Smooth muscle cell (in vitro differentiated cells): Measurements from ENCODE around the gene INO80D. TPM values are rescaled to one million over a fixed set of nuclear protein-coding genes. Genes with fewer than 3 reads are reported as not detected.
"Not testable (repeated sequence)": the region's sequence is repeated elsewhere in the genome, so short reads cannot be mapped to it uniquely, and the experiment has no call there.

Source experiments
- DNase-seq: peaks from one replicate; lab custom pipeline; 2025; ENCODE audit not compliant: unreplicated experiment; lab: John Stamatoyannopoulos, UW
- H2AFZ ChIP-seq: fragments of 200-600 bp; sonication (generic); 2 replicates; pipeline ENCODE4 v1.6.0; 2016; ENCODE audit warnings: antibody characterized with exemption, low read depth, mild to moderate bottlenecking
- H3F3A ChIP-seq: fragments of 200-600 bp; sonication (generic); 2 replicates; pipeline ENCODE4 v1.6.0; 2017; ENCODE audit warnings: antibody characterized with exemption, low read depth
- H3K27ac ChIP-seq: fragments of 200-600 bp; sonication (generic); 2 replicates; pipeline ENCODE4 v1.5.1; 2016; ENCODE audit warnings: low read depth, mild to moderate bottlenecking
- H3K27me3 ChIP-seq: fragments of 200-600 bp; sonication (generic); 2 replicates; pipeline ENCODE4 v1.6.1; 2016; ENCODE audit warnings: low read depth, mild to moderate bottlenecking
- H3K36me3 ChIP-seq: fragments of 200-600 bp; sonication (generic); 2 replicates; pipeline ENCODE4 v1.5.1; 2016; ENCODE audit warnings: low read depth
- H3K4me1 ChIP-seq: fragments of 200-600 bp; sonication (generic); 2 replicates; pipeline ENCODE4 v1.5.1; 2016; ENCODE audit warnings: low read depth
- H3K4me2 ChIP-seq: fragments of 200-600 bp; sonication (generic); 2 replicates; pipeline ENCODE4 v1.6.0; 2016; ENCODE audit warnings: mild to moderate bottlenecking
- H3K4me3 ChIP-seq: fragments of 200-600 bp; sonication (generic); 2 replicates; pipeline ENCODE4 v1.5.1; 2016; ENCODE audit warnings: mild to moderate bottlenecking
- H3K79me2 ChIP-seq: fragments of 200-600 bp; sonication (generic); 2 replicates; pipeline ENCODE4 v1.6.0; 2016; ENCODE audit warnings: low read depth, mild to moderate bottlenecking
- H3K9ac ChIP-seq: fragments of 200-600 bp; sonication (generic); 2 replicates; pipeline ENCODE4 v1.6.0; 2016; ENCODE audit warnings: low read depth
- H3K9me3 ChIP-seq: fragments of 200-600 bp; sonication (generic); replicated peaks from 2 replicates; pipeline ENCODE4 v1.5.1; 2016; ENCODE audit warnings: low read depth
- H4K20me1 ChIP-seq: fragments of 200-600 bp; sonication (generic); 2 replicates; pipeline ENCODE4 v1.6.0; 2016; ENCODE audit warnings: low read depth
- CTCF ChIP-seq: fragments of 200-600 bp; sonication (generic); IDR thresholded peaks from 2 replicates; pipeline ENCODE4 v1.5.1; 2017; ENCODE audit warnings: borderline replicate concordance, mild to moderate bottlenecking, antibody characterized with exemption; ENCODE audit not compliant: insufficient read depth, poor library complexity, severe bottlenecking
- WGBS: methylation state at CpG from one replicate; pipeline ENCODE4 v1.1.7; 2016; ENCODE audit warnings: low lambda C conversion rate; 5-methylcytosine and 5-hydroxymethylcytosine counted together
- polyA plus RNA-seq: library from polyadenylated mRNA; unstranded; fragments of >200 nt; fragmentation: Nextera tagmentation; extraction: Ambion mirVana; gene quantifications from 2 replicates; pipeline ENCODE4 v1.2.1, GENCODE V29; 2016
- total RNA-seq: library from RNA; depleted of rRNA; stranded (reverse); fragments of >200 nt; gene quantifications from 2 replicates; pipeline ENCODE4 v1.2.3, GENCODE V29; 2014

INO80D gene
- total and polyA plus RNA-seq, 2 experiments from 2014 or later, result 1.4 to 9.1 TPM

GRCh38 chr2:206049392-206049791 lies 36.6 kb downstream of the INO80D start:
- H2AFZ ChIP-seq, result no peak overlapping the region
- WGBS, result 71% methylated on average over 1 of the region's 1 CpG
- no peak overlapping the region for H3K4me3 ChIP-seq
- H3K79me2 ChIP-seq, result peaks cover 15% of the 10 kb centered on the region
- H3K9me3 ChIP-seq, result no peaks in the 10 kb centered on the region
- H3K4me2 ChIP-seq, result no peak overlapping the region
- no peaks in the 10 kb centered on the region for H3K36me3 ChIP-seq
- no peaks in the 10 kb centered on the region for H3K27me3 ChIP-seq
- H3K4me1 ChIP-seq, result no peaks in the 10 kb centered on the region
- no peak overlapping the region for H3K27ac ChIP-seq
- H3K9ac ChIP-seq, result no peak overlapping the region
- TF ChIP-seq CTCF, result no peak
- peaks cover 12% of the 10 kb centered on the region for H4K20me1 ChIP-seq
- H3F3A ChIP-seq, result no peaks in the 10 kb centered on the region
- DNase-seq, result no peak

- DNase-seq, result no peak
- no peak for TF ChIP-seq CTCF
Measured at GRCh38 chr2:206045251-206045650, 40.7 kb downstream of the INO80D start.

GRCh38 chr2:206040525-206040924 lies 45.4 kb downstream of the INO80D start:
- peaks cover 6% of the 10 kb centered on the region for H3K79me2 ChIP-seq
- peaks cover 4% of the 10 kb centered on the region for H3K36me3 ChIP-seq

More at GRCh38 chr2:206045251-206045650, 40.7 kb downstream of the INO80D start:
- Histone ChIP-seq H3K4me3 (no peak overlapping the region), H4K20me1 (peaks cover 22% of the 10 kb centered on the region), H3K36me3 (no peaks in the 10 kb centered on the region), H2AFZ (no peak overlapping the region), H3K9me3 (no peaks in the 10 kb centered on the region), H3F3A (no peaks in the 10 kb centered on the region), H3K27ac (no peak overlapping the region), H3K4me2 (no peak overlapping the region), H3K27me3 (no peaks in the 10 kb centered on the region), H3K4me1 (no peaks in the 10 kb centered on the region), H3K79me2 (peaks cover 7% of the 10 kb centered on the region), H3K9ac (no peak overlapping the region)
- WGBS, result 100% methylated on average over 1 of the region's 1 CpG

GRCh38 chr2:206035393-206035792 lies 50.6 kb downstream of the INO80D start:
- H3K36me3 ChIP-seq, H3K27ac ChIP-seq, DNase-seq, H3K4me1 ChIP-seq, H3K4me3 ChIP-seq, H3K4me2 ChIP-seq, H3K27me3 ChIP-seq, H3K9ac ChIP-seq, H2AFZ ChIP-seq, H3F3A ChIP-seq: not testable (repeated sequence)
- peaks cover 11% of the 10 kb centered on the region for H3K9me3 ChIP-seq
- 91% methylated on average over 3 of the region's 3 CpGs for whole genome bisulfite sequencing
- H3K79me2 ChIP-seq, result peaks cover 33% of the 10 kb centered on the region
- peaks cover 27% of the 10 kb centered on the region for H4K20me1 ChIP-seq

More at GRCh38 chr2:206040525-206040924, 45.4 kb downstream of the INO80D start:
- Histone ChIP-seq H3K4me3 (no peak overlapping the region), H3K4me2 (no peak overlapping the region), H3K27ac (no peak overlapping the region), H4K20me1 (peaks cover 22% of the 10 kb centered on the region), H3K9me3 (no peaks in the 10 kb centered on the region), H3K27me3 (no peaks in the 10 kb centered on the region), H3F3A (no peaks in the 10 kb centered on the region), H3K9ac (no peak overlapping the region), H3K4me1 (no peaks in the 10 kb centered on the region), H2AFZ (no peak overlapping the region)
- DNase-seq, result no peak
- WGBS, result 89% methylated on average over 5 of the region's 5 CpGs
- no peak for TF ChIP-seq CTCF

- H3K4me3 ChIP-seq, DNase-seq, H2AFZ ChIP-seq, H3K27me3 ChIP-seq, H3K36me3 ChIP-seq, H3K27ac ChIP-seq, H3K4me2 ChIP-seq, H3K4me1 ChIP-seq, H3K9ac ChIP-seq, H3F3A ChIP-seq: not testable (repeated sequence)
- whole genome bisulfite sequencing, result 97% methylated on average over 1 of the region's 1 CpG
- H3K9me3 ChIP-seq, result peaks cover 11% of the 10 kb centered on the region
- peaks cover 31% of the 10 kb centered on the region for H3K79me2 ChIP-seq
- H4K20me1 ChIP-seq, result peaks cover 35% of the 10 kb centered on the region
Measured at GRCh38 chr2:206033452-206033851, 52.5 kb downstream of the INO80D start.
